GM12874 (cell line): Measurements from ENCODE around the gene TBL2.

Source experiments
- CTCF ChIP-seq: IDR thresholded peaks from 2 replicates; pipeline ENCODE4 v1.5.1; 2011; ENCODE audit warnings: low read depth, mild to moderate bottlenecking, control low read depth, low read length, moderate library complexity; ENCODE audit not compliant: insufficient read depth

Gene TBL2

GRCh38 chr7:73578342-73579128, at the start of gene TBL2:
Gene TBL2 (minus strand): TSS chr7:73578579. CDS start chr7:73578549, 30 bp downstream.
- peak; percentile 25; the same call in 1 of the 2 replicates for TF ChIP-seq CTCF

- TF ChIP-seq CTCF, result no peak
Measured at GRCh38 chr7:73626814-73627213, 48.4 kb upstream of the TBL2 start.

- TF ChIP-seq CTCF, result no peak
Measured at GRCh38 chr7:73625276-73625675, 46.9 kb upstream of the TBL2 start.

GRCh38 chr7:73624669-73625001, 46.3 kb upstream of the TBL2 start:
- no peak for TF ChIP-seq CTCF

GRCh38 chr7:73623798-73624668, 45.7 kb upstream of the TBL2 start, which contains the start of gene MLXIPL:
Gene MLXIPL (minus strand): TSS chr7:73624522. CDS start chr7:73624492, 30 bp downstream.
- TF ChIP-seq CTCF, result no peak

GRCh38 chr7:73622909-73623797, 44.8 kb upstream of the TBL2 start:
- TF ChIP-seq CTCF, result no peak

GRCh38 chr7:73622527-73622908, 44.1 kb upstream of the TBL2 start:
- no peak for TF ChIP-seq CTCF
